ENCODE results near the gene C10orf53.

The C10orf53 gene

GRCh38 chr10:49647985-49648795, 31.3 kb upstream of the C10orf53 start:
- DNase-seq (ENCODE audit: low read depth) = no peak
- TF ChIP-seq CTCF (IDR thresholded peaks at IDR 0.05; ENCODE audit: control insufficient read depth, insufficient read depth, low read depth, low read length, missing control alignments) = no peak
- no peak overlapping the region for H3K4me3 ChIP-seq (ENCODE audit: control insufficient read depth, low read depth, low read length)

- DNase-seq (ENCODE audit: low read depth) = no peak
- no peak overlapping the region for H3K4me3 ChIP-seq (ENCODE audit: control insufficient read depth, low read depth, low read length)
- TF ChIP-seq CTCF (IDR thresholded peaks at IDR 0.05; ENCODE audit: control insufficient read depth, insufficient read depth, low read depth, low read length, missing control alignments) = no peak
These were observed 30.2 kb upstream of the C10orf53 start for GRCh38 chr10:49649294-49649693.

GRCh38 chr10:49649936-49650723, 29.3 kb upstream of the C10orf53 start:
- no peak for TF ChIP-seq CTCF (IDR thresholded peaks at IDR 0.05; ENCODE audit: control insufficient read depth, insufficient read depth, low read depth, low read length, missing control alignments)

GRCh38 chr10:49650724-49651034, 28.8 kb upstream of the C10orf53 start:
- no peak overlapping the region for H3K4me3 ChIP-seq (ENCODE audit: control insufficient read depth, low read depth, low read length)
- no peak for DNase-seq (ENCODE audit: low read depth)
- no peak for TF ChIP-seq CTCF (IDR thresholded peaks at IDR 0.05; ENCODE audit: control insufficient read depth, insufficient read depth, low read depth, low read length, missing control alignments)

More at GRCh38 chr10:49649936-49650723, 29.3 kb upstream of the C10orf53 start:
- H3K4me3 ChIP-seq (ENCODE audit: control insufficient read depth, low read depth, low read length) = no peak overlapping the region
- DNase-seq (ENCODE audit: low read depth) = no peak

- H3K4me3 ChIP-seq (ENCODE audit: control insufficient read depth, low read depth, low read length) = no peak overlapping the region
- DNase-seq (ENCODE audit: low read depth) = no peak
- TF ChIP-seq CTCF (IDR thresholded peaks at IDR 0.05; ENCODE audit: control insufficient read depth, insufficient read depth, low read depth, low read length, missing control alignments) = no peak
These were observed 28.2 kb upstream of the C10orf53 start for GRCh38 chr10:49651039-49651835.

- DNase-seq (ENCODE audit: low read depth) = no peak
- no peak overlapping the region for H3K4me3 ChIP-seq (ENCODE audit: control insufficient read depth, low read depth, low read length)
- TF ChIP-seq CTCF (IDR thresholded peaks at IDR 0.05; ENCODE audit: control insufficient read depth, insufficient read depth, low read depth, low read length, missing control alignments) = no peak
These were observed 27.5 kb upstream of the C10orf53 start for GRCh38 chr10:49651917-49652316.

Data from AG09309 (cell line).